Activated CD4-positive, alpha-beta T cell treated with anti-CD3 and anti-CD28 coated beads, Interleukin-2, amount 10 ng/mL, durations not matched to agents 7 days and 5 days (primary cell): ENCODE measurements around the gene KHDC4. TPM values are rescaled to one million over a fixed set of nuclear protein-coding genes. Genes with fewer than 3 reads are reported as not detected.
A peak's percentile ranks its signal among the peaks of the same experiment; 100 is the strongest.

Source experiments
- CTCF ChIA-PET: fragments of 350-600 bp; sonication (Branson Sonifier 250); formaldehyde crosslinking; loops from one replicate; lab custom pipeline; 2021; ENCODE audit warnings: antibody characterized with exemption; lab: Charles Lee
- POLR2A ChIA-PET: fragments of 350-600 bp; sonication (Branson Sonifier 250); formaldehyde crosslinking; loops from one replicate; lab custom pipeline; 2021; ENCODE audit warnings: antibody characterized with exemption; lab: Charles Lee
- DNase-seq: peaks from one replicate; pipeline ENCODE4 v3.0.0-alpha.2; 2020
- H3K27ac Mint-ChIP-seq: one replicate; pipeline ENCODE4 v1.8.0; 2021; ENCODE audit warnings: mild to moderate bottlenecking, moderate library complexity, mixed read lengths
- H3K27me3 Mint-ChIP-seq: one replicate; pipeline ENCODE4 v1.8.0; 2021; ENCODE audit warnings: mixed read lengths
- H3K36me3 Mint-ChIP-seq: one replicate; pipeline ENCODE4 v1.8.0; 2021; ENCODE audit warnings: low read depth, mixed read lengths
- H3K4me1 Mint-ChIP-seq: one replicate; pipeline ENCODE4 v1.8.0; 2021; ENCODE audit warnings: mixed read lengths
- H3K4me3 Mint-ChIP-seq: one replicate; pipeline ENCODE4 v1.8.0; 2021; ENCODE audit warnings: mild to moderate bottlenecking, moderate library complexity, mixed read lengths
- H3K9me3 Mint-ChIP-seq: one replicate; pipeline ENCODE4 v1.8.0; 2021; ENCODE audit warnings: mixed read lengths
- total RNA-seq, 2 experiments: library from RNA; stranded (reverse); gene quantifications; one replicate each; pipeline ENCODE4 v1.2.3, GENCODE V29; 2021

The KHDC4 gene
- total RNA-seq, 2 experiments from 2014 or later = 66.3 to 67.3 TPM

DNA sequence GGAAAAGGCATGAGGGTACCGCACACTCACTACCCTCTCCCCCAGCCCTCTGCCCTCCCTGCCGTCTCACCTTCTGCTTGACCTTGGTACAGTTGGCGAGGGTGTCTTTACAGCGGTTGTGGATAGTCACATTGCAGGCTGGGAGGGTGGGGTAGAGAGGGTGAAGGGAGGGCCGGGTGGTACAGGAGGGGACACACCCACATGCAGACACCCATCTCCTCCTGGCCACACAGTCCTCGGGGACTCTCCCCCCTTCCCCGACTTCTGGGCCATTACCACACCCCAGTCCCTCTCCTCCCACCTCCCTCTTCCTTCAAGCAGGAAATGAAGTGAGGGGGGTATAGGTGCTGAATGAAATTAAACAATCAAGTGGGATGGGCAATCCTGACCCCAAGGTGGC is 32.5 kb upstream of the KHDC4 start:
- ChIA-PET POLR2A (no interaction called here), CTCF (interaction anchor here (0.6 to 3.6 kb wide), 7 partner anchors 8 to 100 kb away, joined by 3 to 35 read pairs (median 3); partner anchors contain the start of gene ARHGEF2)
- Mint-ChIP-seq H3K4me3 (no peak overlapping the region), H3K36me3 (peaks cover 73% of the 10 kb centered on the region), H3K27ac (peak overlapping the region; percentile 90), H3K27me3 (no peaks in the 10 kb centered on the region), H3K4me1 (peaks cover 76% of the 10 kb centered on the region), H3K9me3 (no peaks in the 10 kb centered on the region)
- no peak for DNase-seq

DNA sequence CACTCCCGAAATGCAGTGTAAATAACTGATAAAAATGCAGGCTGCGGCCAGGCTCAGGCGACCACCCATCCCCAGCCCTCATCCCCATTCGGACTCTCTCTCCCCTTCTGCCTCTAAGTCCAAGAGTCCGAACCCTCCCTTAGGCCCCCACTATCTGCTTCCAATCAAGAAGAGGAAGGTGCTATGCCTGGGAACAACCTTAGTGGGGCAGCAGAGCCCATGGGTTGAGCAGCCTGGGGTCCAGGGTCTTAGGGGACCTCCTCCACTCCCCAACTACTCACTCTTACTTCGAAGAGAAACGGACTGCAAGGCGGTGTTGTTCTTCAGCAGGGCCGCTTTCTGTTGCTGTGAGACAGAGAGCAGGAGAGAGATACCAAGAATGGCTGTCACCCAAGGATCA is 31.9 kb upstream of the KHDC4 start:
- no peak for DNase-seq
- Mint-ChIP-seq H3K4me3 (no peak overlapping the region), H3K9me3 (no peaks in the 10 kb centered on the region), H3K36me3 (peaks cover 78% of the 10 kb centered on the region), H3K27me3 (no peaks in the 10 kb centered on the region), H3K27ac (peak overlapping the region; percentile 90), H3K4me1 (peaks cover 74% of the 10 kb centered on the region)
- ChIA-PET CTCF (interaction anchor here (0.6 to 3.6 kb wide), 5 partner anchors 9 to 101 kb away, joined by 3 to 35 read pairs (median 4); partner anchors contain the start of gene ARHGEF2), POLR2A (no interaction called here)

DNA sequence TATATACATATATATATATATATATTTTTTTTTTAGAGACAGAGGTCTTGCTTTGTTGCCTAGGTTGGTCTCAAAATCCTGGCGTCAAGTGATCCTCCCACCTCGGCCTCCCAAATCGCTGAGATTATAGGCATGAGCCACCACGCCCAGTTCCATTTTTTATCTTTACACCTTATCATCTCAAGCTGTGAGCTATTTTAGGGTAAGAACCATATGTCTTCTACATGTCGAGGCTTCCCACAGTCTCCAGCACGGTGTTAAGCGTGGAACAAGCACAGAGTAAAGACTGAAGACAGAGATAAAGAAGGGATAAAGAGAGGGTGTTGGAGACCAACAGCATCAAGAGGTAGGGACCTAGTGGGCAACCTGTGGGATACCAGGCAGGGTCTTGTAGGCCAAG is 30.0 kb upstream of the KHDC4 start:
- ChIA-PET CTCF (interaction anchor here (0.6 to 1.9 kb wide), 3 partner anchors 14 to 1373 kb away, joined by 3 to 8 read pairs (median 4); partner anchors contain the start of gene ARHGEF2), POLR2A (no interaction called here)
- no peaks in the 10 kb centered on the region for H3K27me3 Mint-ChIP-seq
- H3K4me3 Mint-ChIP-seq = no peak overlapping the region
- DNase-seq = no peak
- peaks cover 63% of the 10 kb centered on the region for H3K4me1 Mint-ChIP-seq
- no peak overlapping the region for H3K27ac Mint-ChIP-seq
- H3K9me3 Mint-ChIP-seq = no peaks in the 10 kb centered on the region
- H3K36me3 Mint-ChIP-seq = peaks cover 79% of the 10 kb centered on the region

DNA sequence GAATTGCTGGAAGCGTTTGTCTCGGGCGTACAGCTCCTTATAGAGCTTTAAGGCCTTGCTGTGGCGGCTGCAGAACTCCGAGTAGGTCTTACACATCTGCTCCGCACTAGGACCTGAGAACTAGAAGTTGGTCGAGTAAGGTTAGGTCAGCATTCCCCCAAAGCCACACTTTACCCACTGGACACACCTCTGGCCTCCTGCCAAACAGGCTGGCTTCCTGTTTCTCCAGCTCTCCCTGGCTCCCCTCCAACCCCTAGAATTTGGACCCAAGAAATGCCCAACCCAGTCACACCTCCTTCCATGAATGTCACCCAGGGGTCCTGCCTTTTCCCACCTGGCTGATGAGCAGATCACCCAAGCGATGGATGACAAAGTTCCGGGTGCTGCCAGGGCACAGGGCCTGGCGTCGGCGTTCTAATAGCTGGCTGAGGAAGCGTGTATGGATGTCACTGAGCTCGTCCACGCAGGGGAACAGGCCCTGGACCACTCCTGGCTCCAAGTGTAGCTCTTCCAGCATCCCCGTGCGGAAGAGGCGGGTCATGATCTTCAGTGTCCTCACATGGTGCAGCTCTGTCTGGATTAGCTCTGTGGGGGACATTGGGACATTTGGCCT is 28.5 kb upstream of the KHDC4 start:
- no peaks in the 10 kb centered on the region for H3K9me3 Mint-ChIP-seq
- H3K27ac Mint-ChIP-seq = no peak overlapping the region
- H3K27me3 Mint-ChIP-seq = no peaks in the 10 kb centered on the region
- CTCF ChIA-PET = interaction anchor here (0.6 to 2.0 kb wide), 10 partner anchors 12 to 681 kb away, joined by 3 to 8 read pairs (median 3); partner anchors contain the start of gene ARHGEF2
- peaks cover 49% of the 10 kb centered on the region for H3K4me1 Mint-ChIP-seq
- no peak overlapping the region for H3K4me3 Mint-ChIP-seq
- no peak for DNase-seq
- peaks cover 73% of the 10 kb centered on the region for H3K36me3 Mint-ChIP-seq
- POLR2A ChIA-PET = no interaction called here

DNA sequence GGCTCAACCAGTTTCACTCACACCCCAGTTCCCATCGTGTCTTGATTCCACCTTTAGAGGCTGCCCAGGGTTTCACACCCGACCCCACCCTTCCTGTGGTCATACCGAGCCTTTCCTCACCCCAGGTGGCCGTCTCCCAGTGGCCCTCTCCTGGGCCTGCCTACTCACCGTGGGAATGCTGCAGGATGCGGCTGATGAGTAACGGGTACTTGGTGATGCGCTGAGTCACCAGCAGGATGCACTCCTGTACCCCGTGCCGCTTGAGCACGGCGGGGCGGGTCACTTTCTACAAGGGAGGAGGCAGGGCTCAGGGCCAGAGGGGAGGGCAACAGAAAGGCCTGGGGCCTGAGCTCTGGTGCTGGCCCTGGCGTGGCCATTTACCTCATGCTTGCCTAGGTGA is 27.7 kb upstream of the KHDC4 start:
- Mint-ChIP-seq H3K27me3 (no peaks in the 10 kb centered on the region), H3K27ac (peak overlapping the region; percentile 54), H3K36me3 (peaks cover 75% of the 10 kb centered on the region), H3K4me1 (peaks cover 41% of the 10 kb centered on the region), H3K4me3 (no peak overlapping the region), H3K9me3 (no peaks in the 10 kb centered on the region)
- ChIA-PET POLR2A (no interaction called here), CTCF (interaction anchor here (0.6 to 2.0 kb wide), 5 partner anchors 11 to 95 kb away, joined by 3 to 6 read pairs (median 3); no protein-coding TSS in a partner anchor)
- DNase-seq = no peak

DNA sequence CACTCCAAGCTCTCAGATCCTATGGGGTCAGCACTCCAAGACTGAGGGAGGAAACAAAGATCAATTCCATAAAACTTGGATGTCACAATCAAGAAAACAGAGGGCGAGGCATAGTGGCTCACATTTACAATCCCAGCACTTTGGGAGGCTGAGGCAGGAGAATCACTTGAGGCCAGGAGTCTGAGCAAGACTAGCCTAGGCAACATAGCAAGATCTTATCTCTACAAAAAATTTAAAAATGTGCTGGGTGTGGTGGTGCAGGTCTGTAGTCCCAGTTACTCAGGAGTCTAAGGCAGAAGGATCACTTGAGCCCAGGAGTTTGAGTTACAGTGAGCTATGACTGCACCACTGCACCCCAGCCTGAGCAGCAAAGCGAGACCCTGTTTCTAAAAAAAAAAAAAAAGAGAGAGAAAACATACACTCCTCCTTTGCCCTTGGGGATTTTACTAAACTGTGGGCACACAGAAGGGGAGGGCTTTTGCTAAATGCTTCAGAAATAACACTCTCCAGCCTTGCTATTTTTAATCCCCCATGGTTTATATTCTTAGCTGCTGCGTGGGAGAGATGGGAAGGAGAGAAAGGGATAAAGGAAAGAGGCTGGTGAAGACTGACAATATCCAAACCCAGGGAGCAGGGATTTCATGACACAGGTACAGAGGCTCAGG is 26.0 kb upstream of the KHDC4 start:
- peaks cover 31% of the 10 kb centered on the region for H3K4me1 Mint-ChIP-seq
- CTCF ChIA-PET = interaction anchor here (1.0 kb wide), 3 partner anchors 11 to 18 kb away, joined by 3 to 4 read pairs (median 3); partner anchors contain the start of gene ARHGEF2
- peaks cover 64% of the 10 kb centered on the region for H3K36me3 Mint-ChIP-seq
- no peak overlapping the region for H3K4me3 Mint-ChIP-seq
- POLR2A ChIA-PET = interaction anchor here (0.7 kb wide), 1 partner anchor 12 kb away, joined by 3 read pairs; no protein-coding TSS in a partner anchor
- H3K9me3 Mint-ChIP-seq = no peaks in the 10 kb centered on the region
- DNase-seq = no peak
- no peaks in the 10 kb centered on the region for H3K27me3 Mint-ChIP-seq
- H3K27ac Mint-ChIP-seq = peak overlapping the region; percentile 61

DNA sequence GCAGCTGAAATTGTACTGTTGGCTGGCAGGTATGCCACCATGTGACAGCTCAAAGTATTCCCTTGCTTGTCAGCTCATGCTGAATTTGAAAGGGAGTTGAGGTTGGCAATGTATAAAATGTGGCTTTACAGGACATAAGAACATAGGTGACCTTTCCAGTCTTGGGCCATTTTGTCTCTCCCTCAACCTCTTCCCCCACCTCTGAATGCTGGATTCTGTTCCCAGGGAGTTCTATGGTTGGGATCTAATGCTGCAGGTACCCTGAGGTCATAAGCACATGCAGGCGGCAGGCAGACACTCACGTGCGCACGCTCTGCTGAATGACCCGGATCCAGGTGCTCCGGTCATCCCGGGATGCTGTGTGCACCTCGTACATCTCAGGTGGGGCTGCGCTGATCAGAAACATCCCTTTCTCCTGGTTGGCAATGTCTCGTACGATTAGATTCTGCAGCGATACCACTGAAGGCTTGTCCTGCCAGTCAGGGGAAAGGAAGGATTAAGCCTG is 23.2 kb upstream of the KHDC4 start:
- ChIA-PET POLR2A (no interaction called here), CTCF (interaction anchor here (1.7 to 4.2 kb wide), 2 partner anchors 20 to 32 kb away, joined by 4 to 15 read pairs; partner anchors contain the start of gene ARHGEF2)
- Mint-ChIP-seq H3K9me3 (no peaks in the 10 kb centered on the region), H3K36me3 (peaks cover 69% of the 10 kb centered on the region), H3K27ac (no peak overlapping the region), H3K27me3 (no peaks in the 10 kb centered on the region), H3K4me1 (peaks cover 19% of the 10 kb centered on the region), H3K4me3 (no peak overlapping the region)
- no peak for DNase-seq

DNA sequence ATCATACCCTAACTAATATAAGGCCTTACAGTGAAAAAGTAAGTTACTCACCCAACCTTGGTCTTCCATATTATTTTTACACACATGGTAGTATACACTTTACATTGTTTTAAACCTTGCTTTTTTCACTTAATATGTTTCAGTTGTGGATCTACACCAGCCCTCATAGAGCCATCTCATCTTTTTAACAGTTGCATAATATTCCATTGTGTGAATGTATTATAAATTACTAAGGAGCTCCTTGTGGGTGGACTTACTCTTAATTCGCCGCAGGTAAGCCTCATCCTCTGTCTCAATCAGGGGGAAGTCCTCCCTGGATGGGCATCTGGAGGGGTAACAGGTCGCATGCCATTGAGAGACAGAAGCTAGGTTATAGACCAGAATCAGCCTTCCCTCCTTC is 20.4 kb upstream of the KHDC4 start:
- no peaks in the 10 kb centered on the region for H3K9me3 Mint-ChIP-seq
- ChIA-PET POLR2A (no interaction called here), CTCF (interaction anchor here (0.7 to 4.2 kb wide), 5 partner anchors 8 to 35 kb away, joined by 3 to 15 read pairs (median 5); partner anchors contain the start of gene ARHGEF2)
- H3K27ac Mint-ChIP-seq = no peak overlapping the region
- DNase-seq = no peak
- H3K27me3 Mint-ChIP-seq = no peaks in the 10 kb centered on the region
- peaks cover 4% of the 10 kb centered on the region for H3K4me1 Mint-ChIP-seq
- H3K36me3 Mint-ChIP-seq = peaks cover 64% of the 10 kb centered on the region
- H3K4me3 Mint-ChIP-seq = no peak overlapping the region

DNA sequence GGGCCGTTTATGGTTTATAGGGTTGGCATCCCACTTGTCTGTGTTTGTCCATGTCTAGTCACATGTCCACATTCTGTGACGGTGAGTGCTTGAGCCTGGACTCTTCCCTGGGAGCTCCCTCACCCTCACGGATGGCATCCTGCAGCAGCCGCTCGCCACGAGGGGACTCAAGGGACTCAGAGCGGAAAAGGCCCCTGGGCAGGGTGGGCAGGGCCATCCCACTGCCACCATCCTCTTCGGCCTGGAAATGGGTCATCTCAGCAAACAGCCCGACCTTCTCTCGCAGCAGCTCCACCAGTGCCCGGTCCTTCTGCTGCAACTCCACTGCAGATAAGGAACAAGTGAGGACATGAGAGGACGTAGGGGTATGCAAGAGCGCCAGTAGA is 18.3 kb upstream of the KHDC4 start:
- POLR2A ChIA-PET = no interaction called here
- H3K4me3 Mint-ChIP-seq = no peak overlapping the region
- peaks cover 57% of the 10 kb centered on the region for H3K36me3 Mint-ChIP-seq
- CTCF ChIA-PET = interaction anchor here (0.7 to 1.7 kb wide), 3 partner anchors 14 to 25 kb away, joined by 3 to 8 read pairs (median 4); partner anchors contain the start of gene ARHGEF2
- H3K27ac Mint-ChIP-seq = no peak overlapping the region
- no peaks in the 10 kb centered on the region for H3K27me3 Mint-ChIP-seq
- no peak for DNase-seq
- peaks cover 9% of the 10 kb centered on the region for H3K4me1 Mint-ChIP-seq
- no peaks in the 10 kb centered on the region for H3K9me3 Mint-ChIP-seq

DNA sequence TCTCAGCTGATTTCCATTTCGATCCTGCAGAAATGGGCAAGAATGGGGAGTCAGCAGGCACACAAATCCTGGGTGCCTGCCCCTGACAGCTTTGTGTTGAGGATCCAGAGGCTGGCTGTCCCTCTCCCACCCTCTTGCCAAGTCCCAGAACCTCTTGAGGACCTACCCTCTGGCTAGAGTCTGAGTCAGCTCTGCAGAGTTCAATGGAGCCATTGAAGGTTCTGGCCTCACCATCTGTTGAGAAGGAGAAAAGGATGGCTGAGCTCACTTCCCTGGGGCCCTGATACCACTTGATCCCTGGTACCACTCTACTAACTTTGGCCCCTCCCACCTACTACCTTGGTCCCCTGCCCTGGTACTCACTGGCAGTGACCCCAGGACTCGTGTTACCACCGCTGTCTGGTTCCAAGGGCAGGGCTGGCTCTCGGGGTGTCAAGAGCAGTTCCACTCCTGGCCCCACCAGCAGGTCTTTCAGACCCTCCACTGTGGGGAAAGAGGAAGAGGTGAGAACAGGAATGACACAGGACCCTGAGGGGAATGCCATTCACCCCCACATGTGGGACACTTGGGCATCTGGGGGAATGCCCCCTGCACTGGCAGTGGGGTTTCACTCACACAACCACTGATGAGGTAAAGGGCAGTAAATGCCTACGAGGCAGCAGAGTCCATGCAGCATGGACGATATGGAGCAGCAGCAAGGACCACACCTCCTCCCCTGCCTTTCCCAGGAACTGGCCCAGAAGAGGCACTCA is 17.7 kb upstream of the KHDC4 start:
- H3K4me1 Mint-ChIP-seq = peaks cover 14% of the 10 kb centered on the region
- no peaks in the 10 kb centered on the region for H3K9me3 Mint-ChIP-seq
- H3K27me3 Mint-ChIP-seq = no peaks in the 10 kb centered on the region
- CTCF ChIA-PET = interaction anchor here (0.9 to 1.6 kb wide), 4 partner anchors 11 to 31 kb away, joined by 3 to 6 read pairs (median 4); no protein-coding TSS in a partner anchor
- DNase-seq = no peak
- no peak overlapping the region for H3K4me3 Mint-ChIP-seq
- POLR2A ChIA-PET = no interaction called here
- peaks cover 56% of the 10 kb centered on the region for H3K36me3 Mint-ChIP-seq
- H3K27ac Mint-ChIP-seq = no peak overlapping the region

DNA sequence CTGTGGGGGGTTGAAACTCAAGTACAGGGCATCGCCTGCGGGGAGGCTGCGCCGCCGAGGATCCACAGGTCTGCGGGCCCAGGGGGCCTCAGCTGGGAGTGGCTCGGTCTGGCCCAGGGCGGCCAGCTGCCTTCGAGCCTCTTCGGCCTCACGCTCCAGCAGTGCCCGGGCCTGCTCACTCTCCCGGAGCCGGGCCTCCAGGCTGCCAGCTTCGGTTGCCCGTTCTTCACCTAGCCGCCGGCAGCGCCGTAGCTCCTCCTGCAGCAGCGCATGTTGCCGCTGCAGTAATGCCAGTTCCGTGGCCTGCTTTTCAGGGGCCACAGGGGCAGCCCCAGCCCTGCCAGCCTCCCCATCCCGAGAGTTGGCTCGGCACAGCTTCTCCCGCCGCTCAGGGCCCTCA is 16.6 kb upstream of the KHDC4 start:
- Mint-ChIP-seq H3K9me3 (no peaks in the 10 kb centered on the region), H3K4me1 (peaks cover 25% of the 10 kb centered on the region), H3K36me3 (peaks cover 63% of the 10 kb centered on the region), H3K4me3 (no peak overlapping the region), H3K27me3 (no peaks in the 10 kb centered on the region), H3K27ac (no peak overlapping the region)
- CTCF ChIA-PET = interaction anchor here (1.4 to 1.6 kb wide), 2 partner anchors 12 to 13 kb away, joined by 4 to 6 read pairs; no protein-coding TSS in a partner anchor
- POLR2A ChIA-PET = no interaction called here
- no peak for DNase-seq

DNA sequence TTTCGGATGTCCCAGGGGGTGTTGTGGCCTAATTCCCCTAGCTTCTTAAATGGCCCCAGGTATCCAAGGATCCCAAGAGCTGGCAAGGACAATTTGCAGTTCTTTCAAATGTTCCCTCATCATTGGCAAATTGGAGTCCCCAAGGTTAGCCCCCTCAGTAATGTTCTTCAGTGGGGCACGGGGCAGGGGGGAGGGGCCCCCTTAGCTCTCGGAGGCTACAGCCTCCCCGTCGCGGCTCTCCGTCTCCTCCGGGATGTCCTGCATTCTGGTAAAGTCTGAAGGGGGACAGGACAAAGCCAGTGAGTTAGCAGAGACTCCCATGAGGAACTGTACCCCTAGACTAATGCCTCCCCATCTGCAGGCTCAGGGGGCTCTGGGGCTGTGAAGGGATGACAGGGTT is 13.5 kb upstream of the KHDC4 start:
- CTCF ChIA-PET = interaction anchor here (0.8 to 2.0 kb wide), 2 partner anchors 14 to 31 kb away, joined by 4 to 6 read pairs; partner anchors contain the start of genes ARHGEF2 and KHDC4

More for the DNA sequence above, 13.5 kb upstream of the KHDC4 start:
- H3K27me3 Mint-ChIP-seq = no peaks in the 10 kb centered on the region
- H3K36me3 Mint-ChIP-seq = peaks cover 51% of the 10 kb centered on the region
- no peak for DNase-seq
- H3K9me3 Mint-ChIP-seq = no peaks in the 10 kb centered on the region
- H3K27ac Mint-ChIP-seq = peak overlapping the region; percentile 38
- no peak overlapping the region for H3K4me3 Mint-ChIP-seq
- POLR2A ChIA-PET = interaction anchor here (0.9 kb wide), 1 partner anchor 12 kb away, joined by 3 read pairs; no protein-coding TSS in a partner anchor
- H3K4me1 Mint-ChIP-seq = peaks cover 37% of the 10 kb centered on the region
